Measurements from ENCODE around the gene JAK1. TPM values are rescaled to one million over a fixed set of nuclear protein-coding genes. Genes with fewer than 3 reads are reported as not detected.

Gene JAK1
- polyA plus RNA-seq, 3 donors, result 94.2 to 117 (median 112) TPM

Other genes starting within 250 kb of the JAK1 start
- 10 to 100 TPM; 25.5 to 28.9 (median 27.9) TPM for gene RAVER2, start 221.5 kb downstream of the JAK1 start, polyA plus RNA-seq (ENCODE audit: insufficient read length in 3 of 3)
- 10 to 100 TPM; 51.5 to 70.3 (median 67.9) TPM for gene AK4, start 181.7 kb upstream of the JAK1 start, polyA plus RNA-seq (ENCODE audit: insufficient read length in 3 of 3)